HAP-1 (cell line): ENCODE results near the gene ANKRD28.
A peak's percentile ranks its signal among the peaks of the same experiment; 100 is the strongest.
"Not testable (repeated sequence)": the region's sequence is repeated elsewhere in the genome, so short reads cannot be mapped to it uniquely, and the experiment has no call there.

Source experiments
- DNase-seq, 2 experiments: peaks; one replicate each; pipeline ENCODE4 v3.0.0-alpha.2; 2016 to 2020; ENCODE audit warnings: low spot score in 2 of 2
- H3K27me3 ChIP-seq: fragments of 250-450 bp; sonication (Bioruptor Pico); 2 replicates; pipeline ENCODE4 v1.5.1; 2020; ENCODE audit warnings: low read depth, mild to moderate bottlenecking, moderate library complexity
- H3K36me3 ChIP-seq: fragments of 250-450 bp; sonication (Bioruptor Pico); replicated peaks from 2 replicates; pipeline ENCODE4 v1.5.1; 2020; ENCODE audit warnings: mild to moderate bottlenecking
- H3K4me1 ChIP-seq: fragments of 250-450 bp; sonication (Bioruptor Pico); 2 replicates; pipeline ENCODE4 v1.5.1; 2020; ENCODE audit warnings: mild to moderate bottlenecking
- H3K4me3 ChIP-seq: fragments of 250-450 bp; sonication (Bioruptor Pico); 2 replicates; pipeline ENCODE4 v1.5.1; 2020; ENCODE audit warnings: mild to moderate bottlenecking, moderate library complexity
- H3K9me3 ChIP-seq: fragments of 250-450 bp; sonication (Bioruptor Pico); 2 replicates; pipeline ENCODE4 v1.5.1; 2020; ENCODE audit warnings: mild to moderate bottlenecking, moderate library complexity
- in situ Hi-C: fragments of 300-500 bp; cut with MboI; formaldehyde crosslinking; loops from 3 replicates; pipeline ENCODE4 v1.14.3; 2020; ENCODE audit warnings: low sequenced_read_pairs, inconsistent platforms, mixed read lengths

ANKRD28 gene

GRCh38 chr3:15634671-15635070 lies 163.1 kb downstream of the ANKRD28 start:
- H3K4me1 ChIP-seq = peaks cover 24% of the 10 kb centered on the region
- H3K36me3 ChIP-seq = no peaks in the 10 kb centered on the region
- in situ Hi-C loops = no loop called here
- DNase-seq = no peak
- H3K4me3 ChIP-seq = no peak overlapping the region
- no peaks in the 10 kb centered on the region; the same call in 1 of the 2 replicates for H3K27me3 ChIP-seq
- no peaks in the 10 kb centered on the region for H3K9me3 ChIP-seq

GRCh38 chr3:15633766-15634598 lies 163.8 kb downstream of the ANKRD28 start:
- peaks cover 24% of the 10 kb centered on the region for H3K4me1 ChIP-seq
- no peak overlapping the region for H3K4me3 ChIP-seq
- in situ Hi-C loops = no loop called here
- H3K36me3 ChIP-seq = no peaks in the 10 kb centered on the region
- no peaks in the 10 kb centered on the region for H3K9me3 ChIP-seq
- DNase-seq = no peak
- H3K27me3 ChIP-seq = no peaks in the 10 kb centered on the region; the same call in 1 of the 2 replicates

GRCh38 chr3:15633159-15633558 lies 164.6 kb downstream of the ANKRD28 start:
- Histone ChIP-seq H3K9me3 (no peaks in the 10 kb centered on the region), H3K36me3 (no peaks in the 10 kb centered on the region), H3K4me3 (no peak overlapping the region), H3K4me1 (peaks cover 24% of the 10 kb centered on the region), H3K27me3 (no peaks in the 10 kb centered on the region; the same call in 1 of the 2 replicates)
- peak; percentile 27 to 71 for DNase-seq
- in situ Hi-C loops = no loop called here

- Histone ChIP-seq H3K36me3 (no peaks in the 10 kb centered on the region), H3K27me3 (no peaks in the 10 kb centered on the region; the same call in 1 of the 2 replicates), H3K9me3 (no peaks in the 10 kb centered on the region), H3K4me3 (no peak overlapping the region), H3K4me1 (peaks cover 24% of the 10 kb centered on the region)
- in situ Hi-C loops = no loop called here
- DNase-seq = no peak
These were observed 165.6 kb downstream of the ANKRD28 start for GRCh38 chr3:15632212-15632580.

GRCh38 chr3:15631426-15632211 lies 166.2 kb downstream of the ANKRD28 start:
- Histone ChIP-seq H3K4me3 (no peak overlapping the region), H3K9me3 (no peaks in the 10 kb centered on the region), H3K4me1 (peaks cover 24% of the 10 kb centered on the region), H3K36me3 (no peaks in the 10 kb centered on the region), H3K27me3 (no peaks in the 10 kb centered on the region; the same call in 1 of the 2 replicates)
- in situ Hi-C loops = no loop called here
- no peak for DNase-seq

GRCh38 chr3:15630646-15631350 lies 167.0 kb downstream of the ANKRD28 start:
- in situ Hi-C loops = no loop called here
- peaks cover 24% of the 10 kb centered on the region for H3K4me1 ChIP-seq
- H3K4me3 ChIP-seq = no peak overlapping the region
- peak in 1 of 2 experiments; percentile 31 for DNase-seq
- no peaks in the 10 kb centered on the region; the same call in 1 of the 2 replicates for H3K27me3 ChIP-seq
- no peaks in the 10 kb centered on the region for H3K9me3 ChIP-seq
- no peaks in the 10 kb centered on the region for H3K36me3 ChIP-seq

- Histone ChIP-seq H3K4me3 (no peak overlapping the region), H3K4me1 (peaks cover 24% of the 10 kb centered on the region)
These were observed 167.8 kb downstream of the ANKRD28 start for GRCh38 chr3:15629860-15630597.

GRCh38 chr3:15628967-15629366 lies 168.8 kb downstream of the ANKRD28 start:
- Histone ChIP-seq H3K27me3 (no peaks in the 10 kb centered on the region; the same call in 1 of the 2 replicates), H3K36me3 (no peaks in the 10 kb centered on the region), H3K4me3 (no peak overlapping the region), H3K9me3 (no peaks in the 10 kb centered on the region), H3K4me1 (peaks cover 22% of the 10 kb centered on the region)
- in situ Hi-C loops = no loop called here
- no peak for DNase-seq

More at GRCh38 chr3:15629860-15630597, 167.8 kb downstream of the ANKRD28 start:
- Histone ChIP-seq H3K27me3 (no peaks in the 10 kb centered on the region; the same call in 1 of the 2 replicates), H3K9me3 (no peaks in the 10 kb centered on the region), H3K36me3 (no peaks in the 10 kb centered on the region)
- DNase-seq = peak; percentile 70 to 85
- in situ Hi-C loops = no loop called here

- H3K9me3 ChIP-seq = peaks cover 2% of the 10 kb centered on the region; the same call in 1 of the 2 replicates
- H3K4me1 ChIP-seq = no peaks in the 10 kb centered on the region
- H3K36me3 ChIP-seq = no peaks in the 10 kb centered on the region
- H3K27me3 ChIP-seq = no peaks in the 10 kb centered on the region
- H3K4me3 ChIP-seq = no peak overlapping the region
- in situ Hi-C loops = no loop called here
- DNase-seq = no peak
These were observed 174.0 kb downstream of the ANKRD28 start for GRCh38 chr3:15623535-15624440.

- H3K9me3 ChIP-seq, DNase-seq, H3K36me3 ChIP-seq, H3K4me1 ChIP-seq, H3K27me3 ChIP-seq, in situ Hi-C loops, H3K4me3 ChIP-seq: not testable (repeated sequence)
These were observed 177.9 kb downstream of the ANKRD28 start for GRCh38 chr3:15619659-15620464.
